NT2/D1 (cell line): ENCODE results near the gene HCN2.

Experiments used
- SUZ12 ChIP-seq: IDR thresholded peaks from 2 replicates; pipeline ENCODE4 v1.6.1; 2011; ENCODE audit not compliant: insufficient read length, insufficient read depth; ENCODE audit errors: extremely low read depth
- YY1 ChIP-seq: IDR thresholded peaks from 2 replicates; pipeline ENCODE4 v1.6.1; 2011; ENCODE audit not compliant: insufficient read length, insufficient read depth
- ZNF274 ChIP-seq: IDR thresholded peaks from 2 replicates; pipeline ENCODE4 v1.6.1; 2011; ENCODE audit warnings: mild to moderate bottlenecking, low read depth, low read length

DNA sequence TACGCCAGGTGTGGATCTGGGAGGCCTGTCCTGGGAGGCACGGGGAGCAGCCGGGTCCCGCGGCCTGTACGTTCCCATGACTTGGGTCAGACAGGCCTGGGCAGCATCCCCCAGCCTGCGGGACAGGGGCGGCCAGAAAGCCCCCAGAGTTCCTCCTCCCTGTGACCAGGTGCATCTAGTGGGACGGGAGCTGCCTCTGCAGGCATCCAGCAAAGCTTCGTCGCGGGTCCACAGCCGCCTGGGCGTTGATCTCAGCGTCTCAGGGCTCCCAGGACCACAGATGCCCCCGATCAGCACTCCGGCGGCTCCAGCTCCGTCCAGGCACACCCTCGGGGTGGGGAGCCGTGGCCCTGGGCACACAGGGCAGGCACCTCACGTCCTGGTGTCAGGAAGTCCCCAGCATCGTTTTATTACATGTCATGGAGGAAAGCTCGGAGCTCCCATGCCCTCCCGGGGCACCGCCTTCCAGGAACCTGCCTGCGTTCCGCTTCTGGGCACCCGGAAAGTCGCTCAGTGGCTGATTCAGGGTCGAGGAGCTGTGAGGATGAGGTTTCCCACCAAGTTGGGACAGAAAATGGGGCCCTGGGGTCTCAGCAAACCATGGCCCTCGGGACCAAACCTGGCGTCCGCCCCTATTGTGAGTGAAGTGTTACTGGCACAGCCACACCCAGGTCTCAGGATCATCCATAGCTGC, 47.4 kb upstream of the HCN2 start:
- TF ChIP-seq SUZ12 (no peak), ZNF274 (no peak), YY1 (no peak)
